ENCODE data around the gene MRS2. TPM values are rescaled to one million over a fixed set of nuclear protein-coding genes. Genes with fewer than 3 reads are reported as not detected.
A peak's percentile ranks its signal among the peaks of the same experiment; 100 is the strongest.

The MRS2 gene
- total and polyA plus RNA-seq, 9 of the 15 experiments (the other 6 are each of a cell fraction or from before 2014, with no cell fraction given), result 14.6 to 57.9 (median 48.1) TPM

DNA sequence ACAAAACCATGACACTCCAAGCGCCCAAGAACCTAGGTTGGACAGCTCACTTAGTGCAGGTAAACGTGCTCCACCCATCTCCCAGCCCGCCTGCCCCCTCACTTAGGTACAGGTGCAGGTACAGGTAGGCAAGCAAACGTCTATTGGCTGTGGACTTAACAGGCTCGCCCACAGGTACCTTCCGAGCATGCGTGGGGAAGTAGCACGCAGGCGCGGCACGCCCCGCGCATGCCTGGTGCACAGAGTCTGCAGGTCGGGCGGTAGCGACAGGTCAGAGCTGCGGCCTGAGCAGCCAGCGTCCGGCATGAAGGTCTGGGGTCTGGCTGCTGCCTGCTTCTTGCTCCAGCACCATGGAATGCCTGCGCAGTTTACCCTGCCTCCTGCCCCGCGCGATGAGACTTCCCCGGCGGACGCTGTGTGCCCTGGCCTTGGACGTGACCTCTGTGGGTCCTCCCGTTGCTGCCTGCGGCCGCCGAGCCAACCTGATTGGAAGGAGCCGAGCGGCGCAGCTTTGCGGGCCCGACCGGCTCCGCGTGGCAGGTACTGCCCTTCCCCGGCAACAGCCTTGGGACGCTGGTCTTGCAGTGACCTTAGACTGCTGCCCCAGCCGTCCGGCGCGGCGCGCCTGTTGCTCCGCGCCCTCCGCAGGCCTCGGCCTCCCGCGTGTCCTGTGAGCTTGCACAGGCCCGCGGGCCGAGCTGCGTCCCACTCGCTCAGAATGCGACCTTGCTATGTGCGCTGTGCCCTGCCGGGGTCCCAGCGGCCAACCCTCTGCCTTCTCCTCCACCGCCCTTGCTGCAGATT is at the start of gene MRS2 (continued):
- no peak for TF ChIP-seq NONO (IDR thresholded peaks at IDR 0.05; ENCODE audit: low read depth in 2 of 2, low read length in 1 of 2)
- TF ChIP-seq, protein P1, sequence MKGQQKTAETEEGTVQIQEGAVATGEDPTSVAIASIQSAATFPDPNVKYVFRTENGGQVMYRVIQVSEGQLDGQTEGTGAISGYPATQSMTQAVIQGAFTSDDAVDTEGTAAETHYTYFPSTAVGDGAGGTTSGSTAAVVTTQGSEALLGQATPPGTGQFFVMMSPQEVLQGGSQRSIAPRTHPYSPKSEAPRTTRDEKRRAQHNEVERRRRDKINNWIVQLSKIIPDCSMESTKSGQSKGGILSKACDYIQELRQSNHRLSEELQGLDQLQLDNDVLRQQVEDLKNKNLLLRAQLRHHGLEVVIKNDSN (CRISPR knock-in tag; IDR thresholded peaks at IDR 0.05), result peak; percentile 38; the same call in 1 of the 2 replicates
- peak; percentile 96 for TF ChIP-seq PHF8 (IDR thresholded peaks at IDR 0.05; ENCODE audit: borderline replicate concordance, low read length)
- TF ChIP-seq, protein P2, sequence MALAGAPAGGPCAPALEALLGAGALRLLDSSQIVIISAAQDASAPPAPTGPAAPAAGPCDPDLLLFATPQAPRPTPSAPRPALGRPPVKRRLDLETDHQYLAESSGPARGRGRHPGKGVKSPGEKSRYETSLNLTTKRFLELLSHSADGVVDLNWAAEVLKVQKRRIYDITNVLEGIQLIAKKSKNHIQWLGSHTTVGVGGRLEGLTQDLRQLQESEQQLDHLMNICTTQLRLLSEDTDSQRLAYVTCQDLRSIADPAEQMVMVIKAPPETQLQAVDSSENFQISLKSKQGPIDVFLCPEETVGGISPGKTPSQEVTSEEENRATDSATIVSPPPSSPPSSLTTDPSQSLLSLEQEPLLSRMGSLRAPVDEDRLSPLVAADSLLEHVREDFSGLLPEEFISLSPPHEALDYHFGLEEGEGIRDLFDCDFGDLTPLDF (CRISPR knock-in tag; IDR thresholded peaks at IDR 0.05), result peak; percentile 62; the same call in 1 of the 2 replicates
- peak; percentile 59; the same call in 1 of the 2 replicates for TF ChIP-seq SIN3B (IDR thresholded peaks at IDR 0.05; ENCODE audit: low read depth)
- TF ChIP-seq NFRKB (IDR thresholded peaks at IDR 0.05; ENCODE audit: low read depth), result no peak
- TF ChIP-seq PML (IDR thresholded peaks at IDR 0.05; ENCODE audit: low read length), result peak; percentile 52; the same call in 1 of the 2 replicates
- TF ChIP-seq, protein P3, sequence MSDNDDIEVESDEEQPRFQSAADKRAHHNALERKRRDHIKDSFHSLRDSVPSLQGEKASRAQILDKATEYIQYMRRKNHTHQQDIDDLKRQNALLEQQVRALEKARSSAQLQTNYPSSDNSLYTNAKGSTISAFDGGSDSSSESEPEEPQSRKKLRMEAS (CRISPR knock-in tag; IDR thresholded peaks at IDR 0.05), result peak; percentile 90
- no peak for TF ChIP-seq ILF3 (IDR thresholded peaks at IDR 0.05; ENCODE audit: borderline replicate concordance)
- TF ChIP-seq, protein P4, sequence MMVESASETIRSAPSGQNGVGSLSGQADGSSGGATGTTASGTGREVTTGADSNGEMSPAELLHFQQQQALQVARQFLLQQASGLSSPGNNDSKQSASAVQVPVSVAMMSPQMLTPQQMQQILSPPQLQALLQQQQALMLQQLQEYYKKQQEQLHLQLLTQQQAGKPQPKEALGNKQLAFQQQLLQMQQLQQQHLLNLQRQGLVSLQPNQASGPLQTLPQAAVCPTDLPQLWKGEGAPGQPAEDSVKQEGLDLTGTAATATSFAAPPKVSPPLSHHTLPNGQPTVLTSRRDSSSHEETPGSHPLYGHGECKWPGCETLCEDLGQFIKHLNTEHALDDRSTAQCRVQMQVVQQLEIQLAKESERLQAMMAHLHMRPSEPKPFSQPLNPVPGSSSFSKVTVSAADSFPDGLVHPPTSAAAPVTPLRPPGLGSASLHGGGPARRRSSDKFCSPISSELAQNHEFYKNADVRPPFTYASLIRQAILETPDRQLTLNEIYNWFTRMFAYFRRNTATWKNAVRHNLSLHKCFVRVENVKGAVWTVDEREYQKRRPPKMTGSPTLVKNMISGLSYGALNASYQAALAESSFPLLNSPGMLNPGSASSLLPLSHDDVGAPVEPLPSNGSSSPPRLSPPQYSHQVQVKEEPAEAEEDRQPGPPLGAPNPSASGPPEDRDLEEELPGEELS (CRISPR knock-in tag; IDR thresholded peaks at IDR 0.05; ENCODE audit: borderline replicate concordance), result peak; percentile 67; the same call in 1 of the 2 replicates
- TF ChIP-seq, protein P5, sequence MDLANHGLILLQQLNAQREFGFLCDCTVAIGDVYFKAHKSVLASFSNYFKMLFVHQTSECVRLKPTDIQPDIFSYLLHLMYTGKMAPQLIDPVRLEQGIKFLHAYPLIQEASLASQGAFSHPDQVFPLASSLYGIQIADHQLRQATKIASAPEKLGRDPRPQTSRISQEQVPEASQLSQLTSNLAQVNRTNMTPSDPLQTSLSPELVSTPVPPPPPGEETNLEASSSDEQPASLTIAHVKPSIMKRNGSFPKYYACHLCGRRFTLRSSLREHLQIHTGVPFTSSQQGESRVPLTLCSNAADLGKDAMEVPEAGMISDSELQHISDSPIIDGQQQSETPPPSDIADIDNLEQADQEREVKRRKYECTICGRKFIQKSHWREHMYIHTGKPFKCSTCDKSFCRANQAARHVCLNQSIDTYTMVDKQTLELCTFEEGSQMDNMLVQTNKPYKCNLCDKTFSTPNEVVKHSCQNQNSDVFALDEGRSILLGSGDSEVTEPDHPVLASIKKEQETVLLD (IDR thresholded peaks at IDR 0.05), result peak; percentile 98
- TF ChIP-seq, protein P6, sequence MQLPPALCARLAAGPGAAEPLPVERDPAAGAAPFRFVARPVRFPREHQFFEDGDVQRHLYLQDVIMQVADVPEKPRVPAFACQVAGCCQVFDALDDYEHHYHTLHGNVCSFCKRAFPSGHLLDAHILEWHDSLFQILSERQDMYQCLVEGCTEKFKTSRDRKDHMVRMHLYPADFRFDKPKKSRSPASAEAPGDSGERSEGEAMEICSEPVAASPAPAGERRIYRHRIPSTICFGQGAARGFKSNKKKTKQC (CRISPR knock-in tag; IDR thresholded peaks at IDR 0.05), result peak; percentile 49; the same call in 1 of the 2 replicates

All from K562 (cell line).